Calu3 (cell line): ENCODE data around the gene FOXK1. TPM values are rescaled to one million over a fixed set of nuclear protein-coding genes. Genes with fewer than 3 reads are reported as not detected.
A peak's percentile ranks its signal among the peaks of the same experiment; 100 is the strongest.

Experiments used
- Bru-seq: library from RNA; stranded (reverse); fragments of 400-500 nt; gene quantifications from one replicate; lab custom pipeline; 2021; lab: Mats Ljungman, UMichigan
- BruChase-seq, 2 experiments: library from RNA; stranded (reverse); fragments of 400-500 nt; gene quantifications; one replicate each; lab custom pipeline; 2021; lab: Mats Ljungman, UMichigan
- BruUV-seq: library from RNA; stranded (reverse); fragments of 400-500 nt; replicated peaks from 2 replicates; lab custom pipeline; 2021; lab: Mats Ljungman, UMichigan
- CTCF ChIA-PET: fragments of 300-600 bp; sonication (Branson Sonifier 250); formaldehyde crosslinking; loops from one replicate; lab custom pipeline; 2022; ENCODE audit warnings: antibody characterized with exemption; lab: Charles Lee
- DNase-seq: peaks from one replicate; pipeline ENCODE4 v3.0.0; 2022
- H3K27ac Mint-ChIP-seq: one replicate; pipeline ENCODE4 v1.8.0; 2022; ENCODE audit warnings: mixed read lengths; ENCODE audit not compliant: unreplicated experiment
- H3K27me3 Mint-ChIP-seq: one replicate; pipeline ENCODE4 v1.8.0; 2022; ENCODE audit warnings: mixed read lengths; ENCODE audit not compliant: unreplicated experiment
- H3K36me3 Mint-ChIP-seq: one replicate; pipeline ENCODE4 v1.8.0; 2022; ENCODE audit warnings: mild to moderate bottlenecking, moderate library complexity, mixed read lengths; ENCODE audit not compliant: insufficient read depth, unreplicated experiment
- H3K4me1 Mint-ChIP-seq: one replicate; pipeline ENCODE4 v1.8.0; 2022; ENCODE audit warnings: mild to moderate bottlenecking, low read depth, mixed read lengths; ENCODE audit not compliant: unreplicated experiment
- H3K4me3 Mint-ChIP-seq: one replicate; pipeline ENCODE4 v1.8.0; 2022; ENCODE audit warnings: mild to moderate bottlenecking, low read depth, moderate library complexity, mixed read lengths; ENCODE audit not compliant: unreplicated experiment
- H3K9me3 Mint-ChIP-seq: one replicate; pipeline ENCODE4 v1.8.0; 2022; ENCODE audit warnings: low read depth, mixed read lengths; ENCODE audit not compliant: unreplicated experiment
- intact Hi-C: fragments of 100-400 bp; cut with micrococcal nuclease; formaldehyde crosslinking; loops from one replicate; pipeline ENCODE4 v1.10.0; 2022; ENCODE audit not compliant: unreplicated experiment
- long read RNA-seq: library from polyadenylated mRNA; stranded (forward); transcript quantifications from one replicate; pipeline ENCODE4 v2.0.0, GENCODE V29; 2022
- total RNA-seq: library from RNA; stranded (reverse); gene quantifications from 2 replicates; pipeline ENCODE4 v1.2.3, GENCODE V29; 2022
- TF ChIP-seq, protein P1 (sequence below): fragments of 200-600 bp; IDR thresholded peaks from one replicate; pipeline ENCODE4 v1.8.0; 2022; ENCODE audit warnings: antibody characterized with exemption; ENCODE audit not compliant: unreplicated experiment

The FOXK1 gene
- total RNA-seq (65.9 and 67.1 TPM in 2 replicates), Bru-seq, nascent RNA (percentile 84 among the genes with signal in this experiment), BruChase-seq, experiment 1, labeled RNA remaining after a 6-hour chase (percentile 92 among the genes with signal in this experiment), BruChase-seq, experiment 2, labeled RNA remaining after a 2-hour chase (percentile 91 among the genes with signal in this experiment)
- long read RNA-seq, full-length matches to known transcripts: 4 of 28 reads
- long read RNA-seq, partial matches to known transcripts: 10 of 28 reads
- long read RNA-seq, other reads (novel, unspliced or antisense): 14 of 28 reads

DNA sequence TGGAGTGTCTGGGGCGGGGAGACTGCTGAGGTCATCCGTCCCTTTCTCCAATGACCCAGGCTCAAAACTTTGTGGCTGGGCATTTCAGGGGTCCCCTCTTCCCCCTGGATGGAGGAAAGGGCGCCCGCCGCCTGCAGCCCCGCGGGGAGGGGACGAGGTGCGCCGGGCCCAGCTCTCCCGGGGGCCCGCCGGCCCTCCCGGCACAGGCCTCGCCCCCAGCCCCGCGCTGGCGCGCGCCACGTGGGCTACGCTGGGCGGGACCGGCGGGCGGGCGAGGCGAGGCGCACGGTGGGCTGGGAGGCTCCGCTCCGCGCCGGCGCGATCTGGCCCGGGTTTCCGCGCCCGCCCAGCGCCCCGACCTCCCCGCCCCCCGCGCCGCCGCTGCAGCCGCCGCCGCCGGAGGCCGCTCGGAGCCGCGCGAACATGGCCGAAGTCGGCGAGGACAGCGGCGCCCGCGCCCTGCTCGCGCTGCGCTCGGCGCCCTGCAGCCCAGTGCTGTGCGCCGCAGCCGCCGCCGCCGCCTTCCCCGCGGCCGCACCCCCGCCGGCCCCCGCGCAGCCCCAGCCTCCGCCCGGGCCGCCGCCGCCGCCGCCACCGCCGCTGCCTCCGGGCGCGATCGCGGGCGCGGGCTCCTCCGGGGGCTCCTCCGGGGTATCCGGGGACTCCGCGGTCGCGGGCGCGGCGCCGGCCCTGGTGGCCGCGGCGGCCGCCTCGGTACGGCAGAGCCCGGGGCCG is at the start of gene FOXK1:
TSS of gene FOXK1 (plus strand) at position 410 of the 735 bp plus-strand sequence. CDS start at position 424, 14 bp downstream.
- CTCF ChIA-PET: interaction anchor here (3.4 kb wide), 1 partner anchor 41 kb away, joined by 17 read pairs; no protein-coding TSS in a partner anchor
- H3K27me3 Mint-ChIP-seq: peaks cover 13% of the 10 kb centered on the region
- H3K4me1 Mint-ChIP-seq: peaks cover 13% of the 10 kb centered on the region
- H3K27ac Mint-ChIP-seq: peak within 1 kb of the TSS; percentile 89
- TF ChIP-seq, protein P1, sequence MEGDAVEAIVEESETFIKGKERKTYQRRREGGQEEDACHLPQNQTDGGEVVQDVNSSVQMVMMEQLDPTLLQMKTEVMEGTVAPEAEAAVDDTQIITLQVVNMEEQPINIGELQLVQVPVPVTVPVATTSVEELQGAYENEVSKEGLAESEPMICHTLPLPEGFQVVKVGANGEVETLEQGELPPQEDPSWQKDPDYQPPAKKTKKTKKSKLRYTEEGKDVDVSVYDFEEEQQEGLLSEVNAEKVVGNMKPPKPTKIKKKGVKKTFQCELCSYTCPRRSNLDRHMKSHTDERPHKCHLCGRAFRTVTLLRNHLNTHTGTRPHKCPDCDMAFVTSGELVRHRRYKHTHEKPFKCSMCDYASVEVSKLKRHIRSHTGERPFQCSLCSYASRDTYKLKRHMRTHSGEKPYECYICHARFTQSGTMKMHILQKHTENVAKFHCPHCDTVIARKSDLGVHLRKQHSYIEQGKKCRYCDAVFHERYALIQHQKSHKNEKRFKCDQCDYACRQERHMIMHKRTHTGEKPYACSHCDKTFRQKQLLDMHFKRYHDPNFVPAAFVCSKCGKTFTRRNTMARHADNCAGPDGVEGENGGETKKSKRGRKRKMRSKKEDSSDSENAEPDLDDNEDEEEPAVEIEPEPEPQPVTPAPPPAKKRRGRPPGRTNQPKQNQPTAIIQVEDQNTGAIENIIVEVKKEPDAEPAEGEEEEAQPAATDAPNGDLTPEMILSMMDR: no peak
- peaks cover 28% of the 10 kb centered on the region for H3K36me3 Mint-ChIP-seq
- no peaks in the 10 kb centered on the region for H3K9me3 Mint-ChIP-seq
- no TSS peak for BruUV-seq
- peak within 1 kb of the TSS; percentile 82 for H3K4me3 Mint-ChIP-seq
- intact Hi-C loops: no loop called here
- DNase-seq: peak; percentile 93

GRCh38 chr7:4633012-4633411 is 49.1 kb upstream of the FOXK1 start:
- H3K9me3 Mint-ChIP-seq: no peaks in the 10 kb centered on the region
- H3K36me3 Mint-ChIP-seq: peaks cover 6% of the 10 kb centered on the region
- H3K27ac Mint-ChIP-seq: no peak overlapping the region
- TF ChIP-seq, protein P1: peak; percentile 30
- H3K27me3 Mint-ChIP-seq: peaks cover 3% of the 10 kb centered on the region
- no TSS peak for BruUV-seq
- intact Hi-C loops: loop anchor here (10.0 kb wide), 1 partner anchor 708 kb away; no protein-coding TSS in a partner anchor
- H3K4me3 Mint-ChIP-seq: no peak overlapping the region
- DNase-seq: peak; percentile 65
- peaks cover 11% of the 10 kb centered on the region for H3K4me1 Mint-ChIP-seq
- CTCF ChIA-PET: interaction anchor here (0.6 kb wide), 1 partner anchor 125 kb away, joined by 7 read pairs; no protein-coding TSS in a partner anchor

- BruUV-seq: no TSS peak
- no peak for DNase-seq
- no peaks in the 10 kb centered on the region for H3K9me3 Mint-ChIP-seq
- no peak overlapping the region for H3K27ac Mint-ChIP-seq
- H3K4me1 Mint-ChIP-seq: peaks cover 11% of the 10 kb centered on the region
- peaks cover 6% of the 10 kb centered on the region for H3K36me3 Mint-ChIP-seq
- H3K4me3 Mint-ChIP-seq: no peak overlapping the region
- TF ChIP-seq, protein P1: no peak
- intact Hi-C loops: loop anchor here (10.0 kb wide), 1 partner anchor 709 kb away; no protein-coding TSS in a partner anchor
- no peaks in the 10 kb centered on the region for H3K27me3 Mint-ChIP-seq
- CTCF ChIA-PET: interaction anchor here (0.6 to 0.7 kb wide), 2 partner anchors 28 to 90 kb away, joined by 3 to 4 read pairs; no protein-coding TSS in a partner anchor
Observed at GRCh38 chr7:4634166-4634565, 47.9 kb upstream of the FOXK1 start.

- CTCF ChIA-PET: interaction anchor here (0.6 kb wide), 1 partner anchor 16 kb away, joined by 3 read pairs; no protein-coding TSS in a partner anchor
Observed at GRCh38 chr7:4638781-4639575, 43.1 kb upstream of the FOXK1 start.

More at GRCh38 chr7:4638781-4639575, 43.1 kb upstream of the FOXK1 start:
- no peak overlapping the region for H3K27ac Mint-ChIP-seq
- TF ChIP-seq, protein P1: no peak
- no peak overlapping the region for H3K4me3 Mint-ChIP-seq
- H3K36me3 Mint-ChIP-seq: peaks cover 17% of the 10 kb centered on the region
- H3K9me3 Mint-ChIP-seq: no peaks in the 10 kb centered on the region
- no peaks in the 10 kb centered on the region for H3K4me1 Mint-ChIP-seq
- no peaks in the 10 kb centered on the region for H3K27me3 Mint-ChIP-seq
- no peak for DNase-seq
- BruUV-seq: no TSS peak
- intact Hi-C loops: loop anchor here (10.0 kb wide), 1 partner anchor 714 kb away; no protein-coding TSS in a partner anchor
